GF-D8 (cell line): ENCODE data around the gene ATP2B2.

ENCODE experiments used
- DNase-seq: peaks from one replicate; lab custom pipeline; 2025; lab: John Stamatoyannopoulos, UW

Gene ATP2B2

DNA sequence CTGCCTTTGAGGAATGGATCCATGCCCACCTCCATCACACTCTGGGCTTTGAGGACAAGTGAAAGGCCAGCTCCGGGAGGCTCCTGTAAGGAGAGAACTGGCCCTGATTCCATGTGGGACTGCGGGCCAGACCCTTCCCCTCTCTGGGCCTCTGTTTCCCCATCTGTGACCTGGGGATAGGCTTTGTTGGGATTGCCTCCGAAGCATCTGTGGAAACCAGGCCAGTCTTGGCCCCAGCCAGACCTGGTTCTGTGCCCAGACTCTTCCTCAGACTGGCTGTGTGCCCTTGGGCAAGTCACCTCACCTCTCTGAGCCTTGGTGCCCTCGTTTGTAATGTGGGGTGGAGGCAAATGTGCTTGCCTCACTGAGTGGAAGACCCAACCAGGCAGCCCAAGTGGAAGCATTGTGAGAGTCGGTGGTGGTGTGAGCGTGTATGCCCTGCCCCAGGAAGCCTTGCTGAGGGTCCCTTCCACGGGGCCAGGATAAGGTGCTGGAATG is 163.4 kb downstream of the ATP2B2 start:
- DNase-seq, result no peak

DNA sequence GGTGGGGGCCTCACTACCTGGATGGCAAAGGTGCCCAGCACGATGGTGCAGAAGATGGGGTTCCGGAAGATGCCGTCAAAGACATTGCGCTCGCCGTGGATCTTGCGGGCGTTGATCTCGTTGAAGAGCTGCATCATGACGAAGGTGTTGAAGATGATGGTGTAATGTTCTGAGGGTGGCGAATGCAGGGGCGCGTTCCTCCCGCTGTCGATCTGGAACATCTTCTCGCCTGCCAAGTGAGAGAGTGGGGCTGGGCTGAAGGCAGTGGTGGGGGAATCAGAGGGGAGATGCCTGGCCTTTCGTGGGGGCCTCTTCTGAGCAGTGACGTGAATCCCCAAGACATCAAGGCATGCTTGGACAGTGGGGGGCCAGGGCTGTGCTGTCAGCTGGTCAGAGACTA is 164.9 kb downstream of the ATP2B2 start:
- DNase-seq, result no peak

DNA sequence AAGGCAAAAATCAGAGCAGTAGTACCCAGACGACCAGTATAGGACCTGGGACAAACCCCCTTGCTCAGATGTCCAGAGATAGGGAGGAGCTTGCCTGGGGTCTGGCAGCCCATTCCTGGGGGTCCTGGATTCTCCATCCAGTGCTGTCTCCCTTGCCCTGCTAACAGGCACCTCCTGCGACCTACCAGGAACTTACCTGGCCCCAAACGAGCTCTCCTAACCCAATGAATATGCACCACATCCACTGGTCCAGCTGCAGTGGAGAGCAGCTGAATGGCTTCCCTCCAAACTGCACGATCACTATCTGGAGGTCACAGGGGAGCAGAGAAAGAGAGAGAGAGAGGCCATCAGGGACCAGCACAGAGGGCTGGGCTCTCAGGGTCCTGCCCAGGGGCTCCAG is 165.3 kb downstream of the ATP2B2 start:
- DNase-seq, result no peak

DNA sequence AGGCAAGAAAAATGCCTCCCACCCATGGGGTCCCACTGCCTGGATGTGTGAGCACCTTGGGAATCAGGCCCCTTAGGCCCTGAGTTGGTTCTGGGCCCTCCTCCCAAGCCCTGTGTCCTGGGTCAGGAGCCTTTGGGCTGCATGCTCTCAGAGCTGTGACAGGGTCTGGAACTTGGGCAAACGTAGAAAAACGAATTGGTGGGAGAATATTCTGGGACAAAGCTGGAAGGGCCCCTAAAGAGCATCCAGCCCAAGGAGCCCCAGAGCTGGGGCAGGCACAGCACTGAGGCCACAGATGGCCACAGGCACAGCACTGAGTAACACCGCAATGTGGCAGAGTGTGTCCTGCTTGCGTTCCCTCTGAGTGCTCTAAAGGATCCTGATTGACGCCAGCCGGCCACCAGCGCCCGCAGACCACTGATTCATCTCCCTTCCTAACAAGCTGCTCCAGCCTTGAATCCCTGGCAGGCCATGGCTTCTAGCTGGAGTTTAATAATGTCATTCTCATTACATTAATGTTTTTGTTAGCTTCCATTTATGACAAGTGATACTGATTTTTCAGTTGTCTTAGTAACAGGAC is 165.9 kb downstream of the ATP2B2 start:
- DNase-seq, result no peak

DNA sequence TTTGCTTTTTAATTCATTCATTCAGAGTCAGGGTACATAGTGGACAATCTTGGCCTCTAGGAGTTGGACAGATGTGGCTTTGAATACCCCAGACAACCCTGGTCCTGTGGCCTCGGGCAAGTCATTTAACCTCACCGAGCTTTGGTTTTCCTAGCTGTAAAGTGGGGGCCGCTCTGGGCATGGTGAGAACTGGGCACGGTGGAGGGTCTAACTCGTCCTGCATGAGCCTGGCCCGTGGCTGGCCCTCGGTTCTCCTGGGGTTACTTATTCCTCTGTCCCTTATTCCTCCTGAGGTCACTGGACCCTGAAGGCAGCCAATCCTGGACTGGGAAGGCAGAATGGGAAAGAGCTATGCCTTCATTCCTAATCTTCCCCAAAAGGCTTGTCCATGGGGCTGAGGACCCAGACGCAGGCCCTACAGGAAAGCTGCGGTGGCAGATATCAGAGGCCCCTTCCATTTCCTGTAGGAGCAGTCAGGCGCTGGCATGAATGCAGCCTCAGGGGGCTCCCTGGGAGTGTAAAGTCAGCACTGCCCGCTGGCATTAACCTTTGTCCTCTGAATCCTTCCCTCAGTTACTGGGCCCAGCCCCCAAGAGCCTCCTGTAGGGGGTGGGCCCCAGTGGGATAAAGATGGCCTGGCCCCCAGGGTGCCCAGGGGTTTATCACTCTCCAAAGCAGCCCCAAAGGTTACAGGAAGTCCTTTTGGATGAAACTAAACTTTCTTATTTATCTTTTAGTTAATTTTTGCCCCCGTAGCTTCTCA is 166.6 kb downstream of the ATP2B2 start:
- no peak for DNase-seq

DNA sequence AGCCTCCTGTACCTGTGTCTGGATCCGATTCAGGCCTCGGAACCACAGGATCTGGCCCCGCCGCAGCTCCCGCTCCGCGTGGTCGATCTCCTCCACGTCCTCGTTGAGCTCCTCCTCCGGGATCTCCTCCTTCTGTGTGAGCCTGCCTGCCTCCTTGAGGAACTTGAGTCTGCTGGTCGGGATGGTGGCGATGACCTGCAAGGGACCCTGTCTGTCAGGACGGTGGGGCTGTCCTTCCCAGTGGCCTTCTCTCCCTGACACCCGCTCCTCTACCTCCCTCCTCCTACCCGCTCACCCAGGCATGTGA is 167.3 kb downstream of the ATP2B2 start:
- no peak for DNase-seq

DNA sequence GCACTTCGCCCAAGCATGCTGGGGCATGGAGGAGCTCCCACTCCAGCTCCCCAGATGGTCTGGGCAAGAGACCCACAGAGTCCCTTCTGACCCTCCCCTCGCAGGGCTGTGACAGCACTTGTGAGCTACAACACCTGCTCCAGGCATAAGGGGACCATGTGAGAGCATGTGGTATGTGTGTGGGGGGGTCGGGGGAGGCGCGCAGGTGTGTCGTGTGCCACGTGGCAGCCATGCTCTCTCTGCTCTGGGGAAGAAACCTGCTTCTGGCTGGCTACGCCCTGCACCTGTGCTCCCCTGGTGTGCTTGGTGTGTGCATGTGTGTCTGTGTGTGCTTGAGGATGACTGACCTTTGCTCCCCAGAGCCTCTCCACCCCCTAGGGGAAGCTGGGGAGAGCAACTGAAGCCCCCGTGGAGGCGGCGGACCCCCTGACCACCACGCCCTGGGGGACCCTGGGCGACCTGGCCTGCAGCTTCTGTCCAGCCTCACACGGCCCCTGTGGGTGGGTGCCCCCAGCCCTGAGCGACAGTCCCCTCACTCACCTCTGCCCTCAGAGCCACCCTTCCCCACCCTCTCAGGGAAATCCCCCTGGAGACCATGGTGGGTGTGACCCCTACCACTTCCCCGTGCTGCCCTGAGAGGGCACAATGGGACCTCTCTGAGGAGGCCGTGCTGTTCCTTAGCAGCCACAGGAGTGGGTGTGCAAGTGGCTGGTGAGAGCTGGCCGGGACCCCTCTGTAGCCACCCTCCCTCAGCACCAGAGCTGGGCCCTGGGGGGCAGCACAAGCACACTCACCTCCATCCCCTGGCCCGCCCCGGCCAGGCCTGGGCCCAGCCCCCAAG is 167.8 kb downstream of the ATP2B2 start:
- no peak for DNase-seq

DNA sequence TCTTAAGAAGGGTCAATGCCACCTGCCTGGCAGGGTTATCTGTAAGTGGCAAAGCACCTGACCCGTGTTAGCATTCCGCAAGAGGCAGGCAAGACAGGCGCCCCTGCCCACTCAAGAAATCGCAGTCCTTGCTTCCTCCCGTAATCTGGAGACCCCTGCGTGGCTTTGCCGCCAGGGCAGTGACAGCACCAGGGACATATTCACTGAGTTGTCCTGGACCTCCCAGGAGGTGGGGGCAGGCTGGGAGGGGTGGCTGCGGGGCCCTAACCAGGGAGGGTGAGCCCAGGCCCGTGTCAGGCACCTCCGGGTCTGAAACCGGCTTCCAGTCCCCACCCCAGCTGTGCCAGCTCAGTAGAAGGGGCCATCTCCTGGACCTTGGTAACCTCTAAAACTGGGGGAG is 168.6 kb downstream of the ATP2B2 start:
- no peak for DNase-seq

DNA sequence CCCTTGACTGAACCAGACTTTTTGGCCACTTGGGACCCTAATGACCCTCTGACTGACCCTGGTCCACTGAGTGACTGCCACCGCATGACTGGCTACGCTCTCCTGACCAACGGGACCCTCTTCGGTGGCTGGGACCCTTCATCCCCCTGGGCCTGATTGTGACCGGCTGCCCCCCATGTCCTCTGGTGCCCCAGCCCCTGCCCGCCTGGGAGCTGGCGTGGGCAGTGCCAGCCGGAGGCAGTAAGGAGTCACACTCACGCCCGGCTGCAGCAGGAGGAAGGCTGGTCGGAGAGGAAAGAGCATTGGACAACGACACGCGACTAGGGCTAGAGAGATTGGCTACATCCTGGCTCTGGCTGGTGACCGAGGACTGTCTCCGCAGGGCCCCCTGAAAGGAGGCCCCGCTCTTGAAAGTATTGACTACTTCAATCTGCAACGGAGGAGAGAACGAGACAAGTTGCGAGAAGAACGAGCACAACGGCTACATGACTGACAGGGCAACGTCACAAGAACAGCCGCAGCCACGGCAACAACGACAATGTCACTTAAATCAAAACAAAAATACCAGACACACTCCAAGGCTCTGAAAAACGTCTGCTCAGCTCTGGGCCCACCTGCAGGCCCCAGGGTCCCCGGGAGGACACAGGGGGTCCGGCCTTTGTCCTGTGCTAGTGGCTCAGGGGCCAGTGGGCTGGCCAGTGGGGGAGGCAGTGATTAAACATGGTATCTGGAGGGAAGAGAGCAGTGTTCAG is 169.3 kb downstream of the ATP2B2 start:
- no peak for DNase-seq

DNA sequence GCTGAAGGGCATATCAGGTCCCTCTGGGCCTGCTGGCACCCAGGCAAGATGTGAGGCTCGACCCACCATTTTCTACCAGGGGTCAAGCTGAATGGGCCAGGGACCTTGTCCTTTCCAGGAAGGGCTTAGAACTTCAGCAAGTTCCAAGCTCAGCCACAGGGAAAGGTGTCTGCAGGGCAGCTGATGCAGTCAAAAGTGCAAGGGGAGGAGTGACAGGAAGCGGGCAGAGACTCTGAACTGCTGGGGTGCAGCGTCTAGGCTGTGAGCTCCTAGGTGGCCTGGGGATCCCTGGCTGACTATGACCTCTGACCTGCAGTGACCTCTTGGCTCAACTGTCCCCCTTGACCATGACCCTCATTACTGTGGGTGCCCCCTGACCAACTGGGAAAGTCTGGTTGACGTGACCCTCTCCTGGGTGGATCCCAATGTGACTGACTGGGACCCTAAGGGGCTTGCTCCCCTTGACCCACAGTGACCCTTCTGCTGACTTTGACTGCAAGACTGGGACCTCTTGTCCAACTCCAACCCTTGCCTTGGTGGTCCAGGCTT is 170.1 kb downstream of the ATP2B2 start:
- no peak for DNase-seq

DNA sequence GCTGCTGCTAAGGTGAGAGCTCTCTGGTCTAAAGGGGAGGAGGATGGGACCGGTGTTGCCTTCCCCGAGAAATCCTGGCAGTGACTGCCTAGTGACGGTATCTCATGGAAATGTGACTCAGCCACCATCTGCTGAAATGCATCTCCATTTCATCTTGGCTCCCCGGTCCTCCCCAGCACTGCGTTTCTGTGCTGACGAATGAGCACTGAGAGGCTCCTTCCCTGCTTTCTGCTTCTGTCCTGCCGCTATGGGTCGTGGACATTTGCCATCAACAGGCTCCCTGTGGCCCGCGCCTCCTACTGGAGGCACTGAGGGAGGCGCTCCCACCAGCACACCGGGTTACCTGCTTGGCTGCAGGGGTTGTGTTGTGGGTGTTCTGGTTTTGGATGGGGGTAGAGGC is 170.9 kb downstream of the ATP2B2 start:
- DNase-seq, result no peak

DNA sequence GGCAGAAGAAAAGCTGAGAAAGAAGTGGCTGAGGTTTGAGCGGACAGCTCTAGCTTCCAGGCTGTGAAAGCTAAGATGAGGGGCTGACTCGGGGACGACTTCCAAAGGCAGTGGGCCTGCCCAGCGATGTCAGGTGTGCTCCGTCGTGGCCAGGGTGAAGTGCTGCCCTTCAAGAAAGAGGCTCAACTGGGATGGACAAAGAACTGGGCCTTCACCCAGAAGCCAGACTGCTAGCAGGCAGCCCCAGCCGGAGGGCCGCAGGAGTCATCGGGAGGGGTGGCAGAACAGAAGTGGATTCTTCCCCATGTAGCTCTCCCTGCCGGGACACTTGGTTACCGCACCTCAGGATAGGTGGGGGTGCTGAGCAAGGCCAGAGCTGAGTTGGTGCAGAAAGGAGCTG is 171.3 kb downstream of the ATP2B2 start:
- DNase-seq, result no peak

DNA sequence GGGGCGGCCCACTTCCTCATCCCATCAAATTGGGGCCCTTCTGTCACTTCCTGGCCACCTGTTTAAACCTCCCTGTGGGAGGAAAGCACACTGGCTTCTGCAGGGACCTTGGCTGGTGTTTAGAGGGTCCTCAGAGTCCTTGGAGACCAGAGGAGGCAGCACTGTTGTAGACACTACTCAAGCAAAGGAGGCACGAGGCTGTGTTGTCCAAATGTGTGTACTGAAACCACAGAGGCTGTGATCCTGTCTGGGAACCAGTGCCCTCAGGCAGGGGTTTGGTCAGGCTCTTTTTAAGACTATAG is 172.1 kb downstream of the ATP2B2 start:
- no peak for DNase-seq

DNA sequence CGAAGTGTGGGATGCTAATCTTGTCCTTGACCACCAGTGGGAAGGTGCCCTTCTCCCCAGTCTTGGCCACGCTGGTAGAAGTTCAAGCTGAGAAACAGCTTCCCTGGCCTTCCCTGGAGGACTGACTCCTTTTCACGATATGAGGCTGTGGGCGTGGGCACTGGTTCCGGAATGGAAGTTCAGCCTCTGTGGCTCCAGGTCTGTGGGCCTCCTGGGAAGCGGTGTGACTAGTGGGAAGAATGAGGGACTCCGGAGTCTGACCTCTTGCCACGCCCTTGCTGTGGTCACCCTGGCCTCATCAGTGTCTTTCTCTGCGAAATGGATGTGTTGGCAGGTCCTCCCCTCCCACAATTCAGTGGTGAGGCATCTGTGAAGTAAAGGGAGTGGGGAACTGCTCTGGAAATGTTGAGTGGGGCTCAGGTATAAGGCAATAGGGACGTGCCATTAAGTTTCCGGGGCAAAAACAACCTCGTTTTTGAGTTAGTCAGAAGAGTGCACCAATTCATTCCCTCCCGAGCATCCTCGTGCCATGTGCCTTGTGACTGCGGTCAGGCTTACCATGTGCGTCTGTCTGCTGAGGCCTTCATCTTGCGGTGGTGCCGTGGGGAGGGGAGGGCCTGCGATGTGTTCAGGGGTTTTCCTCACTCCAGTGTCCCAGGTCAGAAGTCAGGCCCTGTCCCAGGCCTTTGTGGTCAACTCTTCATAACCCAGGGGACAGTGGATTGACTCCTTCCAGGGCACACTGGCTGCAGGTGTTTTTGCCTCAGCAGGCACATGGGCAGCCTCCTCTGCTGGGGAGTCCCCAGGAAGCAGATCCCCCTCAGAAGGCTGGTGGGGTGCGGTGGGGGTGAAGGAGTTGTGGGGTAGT is 172.7 kb downstream of the ATP2B2 start:
- DNase-seq, result no peak

DNA sequence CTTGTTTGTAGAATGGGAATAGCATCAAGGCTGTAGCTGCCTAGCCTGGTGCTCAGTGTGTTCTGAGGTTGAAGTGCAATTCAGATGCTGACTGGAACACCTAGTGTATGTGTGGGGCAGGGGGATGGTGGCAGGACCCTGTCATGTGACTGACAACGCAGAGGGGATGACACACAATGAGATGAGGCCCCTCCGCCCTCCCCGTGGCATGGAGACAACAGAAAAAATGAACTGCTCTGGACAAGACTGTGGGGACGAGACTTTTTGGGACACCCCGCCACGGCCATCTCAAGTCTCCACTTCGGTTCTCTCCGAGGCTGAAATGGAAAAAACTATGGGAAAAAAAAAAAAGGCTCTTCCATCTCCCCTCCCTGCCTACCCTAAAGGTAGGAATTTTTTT is 174.1 kb downstream of the ATP2B2 start:
- no peak for DNase-seq

DNA sequence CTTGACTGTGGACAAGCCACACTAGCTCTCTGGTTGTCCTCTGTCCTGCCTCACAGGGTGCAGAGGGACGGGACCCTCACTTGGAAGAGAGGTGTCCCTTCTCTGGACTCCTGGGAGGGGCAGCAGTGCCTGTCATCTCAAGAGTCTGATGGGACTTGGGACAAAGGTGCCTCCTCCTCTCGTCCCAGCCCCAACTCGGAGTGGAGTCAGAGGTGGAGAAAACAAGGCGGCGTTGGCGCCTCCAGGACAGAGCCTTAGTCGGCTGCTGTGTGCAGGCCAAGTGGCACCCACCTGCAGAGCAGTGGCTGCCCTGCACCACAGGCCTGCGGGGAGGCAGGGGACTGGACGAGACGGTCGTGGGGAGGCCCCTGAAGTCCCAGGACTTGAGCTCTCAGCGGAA is 175.1 kb downstream of the ATP2B2 start:
- DNase-seq, result no peak

DNA sequence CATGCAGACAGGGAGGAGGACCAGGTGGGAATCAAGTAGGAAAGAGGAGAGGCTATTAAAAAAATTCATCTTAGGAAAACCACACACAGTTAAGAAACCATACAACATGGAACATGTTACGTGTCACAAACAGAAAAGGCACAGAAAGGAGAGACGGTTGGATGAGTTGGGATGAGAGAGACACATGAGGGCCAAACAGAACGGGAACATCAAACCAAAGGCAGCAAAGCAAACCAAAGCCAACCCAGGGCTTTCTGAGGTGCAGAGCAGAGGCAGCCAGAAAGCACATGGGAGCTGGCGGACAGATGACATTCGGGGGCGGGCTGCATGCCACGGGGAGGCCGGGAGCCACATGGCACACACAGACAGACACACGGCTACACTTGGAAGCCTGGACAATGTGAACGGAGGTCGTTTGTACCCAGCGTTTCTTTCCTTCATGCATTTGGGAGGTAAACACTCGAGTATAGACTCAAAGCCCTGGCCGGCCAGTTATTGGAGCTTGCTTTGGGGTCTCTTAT is 175.8 kb downstream of the ATP2B2 start:
- no peak for DNase-seq

DNA sequence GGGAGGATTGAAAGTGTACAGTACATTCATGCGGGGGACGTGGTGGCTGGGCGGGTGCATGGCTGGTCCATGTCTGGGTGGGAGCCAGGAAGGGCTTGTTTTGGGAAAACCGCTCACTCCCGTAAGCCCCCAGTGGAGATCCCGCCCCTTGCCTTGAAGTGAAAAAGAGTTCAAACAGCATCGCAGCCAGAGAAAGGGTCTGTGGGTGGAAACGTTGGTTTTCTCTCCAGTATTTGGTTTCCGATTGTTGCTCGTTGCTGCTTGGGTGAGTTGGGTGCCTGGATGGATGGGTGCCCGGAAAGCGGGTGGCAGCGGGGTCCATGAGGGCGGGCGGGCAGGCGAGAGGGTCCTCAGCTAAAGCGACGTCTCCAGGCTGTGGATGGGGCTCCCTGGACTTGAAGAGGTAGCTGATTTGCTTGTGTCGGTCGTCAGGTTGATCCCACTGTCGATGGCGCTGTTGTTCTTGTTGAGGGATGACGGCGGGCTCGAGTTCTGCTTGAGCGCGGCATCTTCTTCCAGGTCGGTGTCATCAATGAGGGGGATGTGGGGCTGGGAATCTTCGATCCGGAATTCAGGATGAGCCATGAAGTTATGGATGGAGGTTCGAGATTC is 176.8 kb downstream of the ATP2B2 start:
- DNase-seq, result no peak

DNA sequence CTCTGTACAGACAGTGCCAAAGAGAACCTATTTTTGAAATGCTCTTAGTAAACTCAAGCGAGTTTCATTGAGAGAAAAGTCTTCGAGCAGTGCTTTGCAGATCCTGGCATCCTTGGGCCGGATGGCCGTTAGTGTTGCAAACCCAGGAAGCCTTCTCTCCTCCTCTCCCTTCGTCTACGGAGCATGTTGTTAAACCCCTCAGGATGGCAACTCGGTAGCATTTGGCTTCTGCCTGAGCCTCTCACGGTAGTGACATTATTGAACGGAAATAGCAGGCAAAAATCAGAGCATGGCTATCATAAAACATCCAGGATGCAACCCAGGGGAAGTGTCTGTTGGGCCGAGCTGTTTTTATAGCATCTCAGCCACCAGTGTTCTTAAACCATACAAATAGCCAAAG is 177.8 kb downstream of the ATP2B2 start:
- no peak for DNase-seq

DNA sequence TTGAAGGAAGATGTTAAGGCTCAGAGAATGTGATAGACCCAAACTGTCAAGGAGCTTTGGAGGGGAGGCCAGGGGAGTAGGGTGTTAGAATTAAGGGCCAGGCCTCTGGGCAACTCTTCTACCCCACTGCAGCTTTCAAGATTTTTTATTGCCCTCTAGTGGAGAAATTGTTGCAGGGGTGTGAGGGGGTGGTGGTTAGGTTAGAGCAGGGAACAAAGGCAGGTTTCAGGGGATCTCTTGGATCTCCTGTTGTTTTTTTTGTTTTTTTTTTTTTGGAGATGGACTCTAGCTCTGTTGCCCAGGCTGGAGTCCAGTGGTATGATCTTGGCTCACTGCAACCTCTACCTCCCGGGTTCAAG is 183.1 kb downstream of the ATP2B2 start:
- no peak for DNase-seq
